ENCODE results near the gene FAM151A. TPM values are rescaled to one million over a fixed set of nuclear protein-coding genes. Genes with fewer than 3 reads are reported as not detected.
A peak's percentile ranks its signal among the peaks of the same experiment; 100 is the strongest.

Gene FAM151A
- total RNA-seq, 1 experiment from 2014 or later, result not detected

DNA sequence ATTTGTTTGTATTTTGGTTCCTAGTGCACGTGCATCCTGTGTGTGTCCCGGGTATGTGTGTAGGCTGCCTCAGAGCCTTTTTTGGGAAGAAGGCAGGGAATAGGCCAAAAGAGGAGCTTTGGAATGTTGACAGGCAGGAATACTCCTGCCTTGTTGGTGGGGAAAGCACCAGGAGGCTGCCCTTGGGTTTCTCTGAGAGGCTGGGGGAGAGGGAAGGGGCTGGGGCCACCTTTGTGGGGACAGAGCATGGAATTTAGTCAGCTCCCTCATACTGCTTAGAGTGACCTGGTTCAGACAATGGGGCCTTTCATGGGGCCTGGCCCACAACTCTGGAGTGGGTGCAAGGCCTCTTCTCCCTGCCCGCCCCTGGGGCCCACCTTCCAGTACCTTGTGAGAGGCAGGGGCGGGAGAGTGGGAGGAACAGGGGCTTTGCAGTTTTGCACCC lies 44.0 kb downstream of the FAM151A start:
- DNase-seq (ENCODE audit: low spot score), result no peak

DNA sequence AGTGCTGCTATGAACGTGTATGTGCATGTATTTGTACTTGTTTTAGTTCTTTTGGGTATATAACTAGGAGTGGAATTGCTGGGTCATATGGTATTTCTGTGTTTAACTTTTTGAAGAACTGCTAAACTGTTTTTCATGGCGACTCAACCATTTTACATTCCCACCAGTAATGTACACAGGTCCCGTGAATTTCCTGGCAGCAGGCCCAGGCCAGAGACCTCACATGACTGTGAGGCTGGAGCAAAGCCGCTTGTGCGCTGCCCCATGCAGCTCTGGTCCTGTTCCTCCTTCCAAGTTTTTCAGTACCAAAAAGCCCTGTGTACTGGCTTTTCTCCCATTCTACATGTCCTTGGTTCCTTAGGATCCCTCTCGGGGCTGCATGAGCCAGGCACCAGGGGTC lies 45.7 kb downstream of the FAM151A start:
- peak; percentile 8 for DNase-seq (ENCODE audit: low spot score)

DNA sequence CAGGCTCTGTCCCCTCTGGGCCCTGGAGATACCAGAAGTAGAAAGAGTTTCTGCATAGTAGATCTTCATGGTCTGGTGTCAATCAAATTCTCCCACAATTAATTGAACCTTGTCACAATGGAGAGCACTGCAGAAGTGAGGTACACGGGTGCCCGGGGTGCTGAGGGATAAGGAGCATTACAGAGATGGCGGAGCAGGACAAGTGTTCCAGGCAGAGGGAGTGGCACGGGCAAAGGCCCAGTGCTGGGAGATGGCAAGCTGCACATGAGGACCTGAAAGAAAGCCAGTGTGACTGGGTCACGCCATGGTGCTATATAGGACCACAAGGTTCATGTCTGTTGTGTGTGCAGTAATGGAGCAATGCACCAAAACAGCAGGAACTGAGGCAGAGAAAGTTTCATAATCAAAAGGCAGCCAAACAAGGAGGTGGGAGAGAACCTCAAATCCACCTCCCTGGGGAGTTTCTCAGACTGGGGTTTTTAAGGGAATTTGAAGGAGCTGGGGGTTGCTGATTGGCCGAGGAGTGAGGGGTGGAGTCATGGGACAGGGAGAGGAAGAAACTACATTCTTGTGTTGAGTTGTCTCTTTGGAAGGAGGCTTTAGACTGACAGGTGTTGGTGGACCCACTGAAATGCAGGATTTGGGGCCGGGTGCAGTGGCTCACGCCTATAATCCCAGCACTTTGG lies 47.6 kb downstream of the FAM151A start:
- DNase-seq (ENCODE audit: low spot score), result no peak

DNA sequence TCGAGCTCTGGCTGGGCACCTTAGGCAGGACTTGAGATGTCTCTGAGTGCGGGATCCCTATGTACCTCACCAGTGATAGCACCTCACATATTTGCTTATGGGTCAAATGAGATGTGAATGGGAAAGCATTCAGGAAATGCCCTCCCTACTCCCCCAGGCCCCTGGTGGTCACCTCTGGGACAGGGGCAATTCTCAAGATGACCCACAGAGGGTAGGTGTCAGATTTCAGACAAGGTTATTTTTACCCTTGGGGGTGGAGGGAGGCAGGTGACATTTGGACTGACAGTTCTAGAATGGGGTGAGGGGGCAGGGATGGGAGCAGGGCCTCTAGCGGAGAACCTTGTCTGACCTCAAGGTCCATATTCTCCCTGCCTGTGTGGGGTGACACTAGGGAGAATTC lies 48.2 kb downstream of the FAM151A start:
- no peak for DNase-seq (ENCODE audit: low spot score)

DNA sequence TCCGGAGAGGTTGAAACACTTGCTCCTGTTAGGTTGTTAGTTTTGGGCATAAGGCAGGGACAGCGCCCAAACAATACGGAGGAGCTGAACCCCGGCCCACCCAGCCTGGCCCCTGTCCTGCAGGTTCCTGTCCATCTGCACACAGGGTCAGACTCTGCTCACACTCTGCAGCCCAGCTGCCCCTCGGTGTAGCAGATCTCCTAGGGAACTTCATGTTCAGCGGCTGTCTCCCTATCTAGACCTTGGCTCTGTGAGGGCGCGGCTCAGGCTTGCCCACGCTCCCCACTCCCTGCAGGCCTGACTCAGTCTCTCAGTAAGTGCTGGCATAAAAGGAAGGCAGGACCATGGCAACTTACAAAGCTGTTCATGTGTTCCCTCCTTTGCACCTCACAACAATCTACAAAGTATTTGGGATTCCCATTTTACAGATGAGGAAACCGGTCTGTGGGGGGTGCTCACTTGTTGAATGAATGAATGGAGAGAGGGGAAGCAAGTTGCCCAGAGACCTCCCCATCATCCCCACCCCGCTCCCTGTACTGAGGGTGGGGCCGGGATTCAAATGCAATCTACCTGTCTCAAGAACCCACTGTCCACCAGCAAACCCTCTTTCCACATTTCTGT lies 49.1 kb downstream of the FAM151A start:
- DNase-seq (ENCODE audit: low spot score), result no peak

DNA sequence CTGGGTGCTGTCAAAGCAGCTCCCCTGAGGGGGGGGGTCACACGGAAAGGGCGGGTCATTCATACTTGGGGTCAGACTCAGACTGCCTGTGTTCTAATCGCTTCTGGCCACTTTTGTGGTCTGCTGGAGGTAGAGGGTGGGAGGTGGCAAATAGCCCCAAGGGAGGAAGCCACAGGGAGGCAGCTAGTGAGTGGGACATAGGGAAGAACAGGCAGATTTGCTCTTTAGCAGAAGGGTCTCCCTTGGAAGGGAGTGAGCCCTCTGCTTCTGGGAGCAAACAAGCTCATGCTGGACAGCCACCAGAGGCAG lies 50.8 kb downstream of the FAM151A start:
- DNase-seq (ENCODE audit: low spot score), result no peak

DNA sequence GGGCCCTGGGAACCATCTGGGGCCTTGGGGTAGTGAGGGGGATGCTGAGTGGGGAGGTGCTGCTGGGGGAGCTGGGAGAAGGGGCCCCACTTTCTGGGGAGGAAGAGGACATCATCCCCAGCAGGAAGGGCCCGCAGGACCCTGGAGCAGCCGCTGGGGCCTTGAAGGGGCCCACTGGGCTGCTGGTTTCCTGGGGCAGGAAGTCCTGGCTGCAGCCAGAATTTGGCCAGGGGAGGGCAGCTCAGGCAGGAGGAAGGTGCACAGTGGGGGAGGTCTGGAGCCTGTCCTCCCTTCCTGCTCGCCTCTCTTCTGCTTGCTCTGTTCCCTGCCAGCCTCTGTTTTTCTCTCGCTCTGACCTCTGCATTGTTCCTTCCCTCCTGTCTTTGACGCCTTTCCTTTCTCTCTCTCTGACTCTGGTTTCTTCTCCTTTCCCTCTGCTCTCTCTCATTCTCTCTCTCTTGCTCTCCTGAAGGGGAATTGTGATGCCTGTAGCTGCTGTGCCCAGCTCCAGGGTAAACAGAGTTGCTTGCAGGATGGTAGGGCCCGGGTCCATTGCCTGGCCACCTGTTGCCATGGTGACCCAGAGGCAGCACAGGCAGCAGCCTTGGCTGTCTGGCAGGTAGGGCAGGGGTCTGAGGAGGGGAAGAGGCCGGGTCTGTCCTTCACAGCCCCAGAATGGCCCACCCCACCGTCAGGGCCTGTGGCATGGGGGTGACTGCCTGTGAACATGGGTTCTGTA lies 51.4 kb downstream of the FAM151A start:
- DNase-seq (ENCODE audit: low spot score), result no peak

DNA sequence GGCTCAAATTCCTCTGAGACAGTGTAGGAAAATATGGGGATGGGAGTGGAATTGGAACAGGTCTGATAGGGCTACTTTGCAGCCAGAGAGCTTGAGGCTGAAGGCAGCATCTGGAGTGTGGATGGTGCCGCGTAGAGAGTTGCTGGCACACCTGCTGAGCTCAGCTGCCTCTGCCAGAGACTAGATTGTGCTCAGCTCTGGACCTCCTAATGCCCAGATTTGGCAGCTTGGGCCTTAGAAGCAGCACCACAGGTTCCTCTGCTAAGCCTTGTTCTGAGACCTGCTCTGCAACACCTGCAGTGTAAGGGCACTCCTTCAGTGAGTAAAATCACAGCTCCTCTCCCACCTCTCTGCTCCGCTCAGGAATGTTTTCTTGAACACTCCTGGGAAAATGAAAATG lies 52.0 kb downstream of the FAM151A start:
- DNase-seq (ENCODE audit: low spot score), result no peak

DNA sequence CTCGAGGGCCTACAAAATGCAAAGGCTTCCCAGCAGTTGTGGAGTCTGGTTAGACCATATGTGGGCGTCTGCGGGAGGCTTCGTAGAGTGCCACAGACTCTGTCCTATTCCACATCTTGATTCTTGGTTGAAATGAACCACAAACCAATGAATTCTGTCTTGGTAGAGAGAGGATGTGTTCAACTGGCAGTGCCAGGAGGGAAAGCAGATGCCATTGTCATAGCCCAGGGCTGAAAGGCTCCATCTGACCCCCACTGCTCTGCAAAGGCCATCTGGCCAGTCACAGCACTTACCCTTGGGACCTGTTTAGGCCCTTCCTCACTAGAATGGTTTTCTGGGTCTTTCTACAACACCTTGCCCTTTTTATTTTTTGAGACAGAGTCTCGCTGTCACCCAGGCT lies 53.2 kb downstream of the FAM151A start:
- DNase-seq (ENCODE audit: low spot score), result no peak

DNA sequence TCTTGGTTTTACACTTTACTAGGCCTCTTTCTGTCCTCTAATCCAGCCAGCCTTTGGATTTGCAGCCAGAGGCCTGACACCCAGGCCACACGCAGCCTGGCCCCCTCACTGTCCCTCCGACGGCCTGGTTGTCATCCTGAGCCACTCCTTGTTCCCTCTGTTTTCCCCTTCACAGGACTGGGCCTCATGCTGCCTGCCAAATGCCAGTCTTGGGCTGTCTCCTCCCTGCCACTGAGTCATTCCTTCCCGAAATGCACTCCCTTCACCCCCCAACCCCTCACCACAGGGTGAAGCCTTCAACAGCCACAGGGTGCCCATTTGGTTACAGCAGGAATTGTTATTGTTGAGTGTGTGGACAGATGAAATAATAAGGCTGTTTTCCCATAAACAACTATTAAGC lies 54.0 kb downstream of the FAM151A start:
- DNase-seq (ENCODE audit: low spot score), result peak; percentile 49

DNA sequence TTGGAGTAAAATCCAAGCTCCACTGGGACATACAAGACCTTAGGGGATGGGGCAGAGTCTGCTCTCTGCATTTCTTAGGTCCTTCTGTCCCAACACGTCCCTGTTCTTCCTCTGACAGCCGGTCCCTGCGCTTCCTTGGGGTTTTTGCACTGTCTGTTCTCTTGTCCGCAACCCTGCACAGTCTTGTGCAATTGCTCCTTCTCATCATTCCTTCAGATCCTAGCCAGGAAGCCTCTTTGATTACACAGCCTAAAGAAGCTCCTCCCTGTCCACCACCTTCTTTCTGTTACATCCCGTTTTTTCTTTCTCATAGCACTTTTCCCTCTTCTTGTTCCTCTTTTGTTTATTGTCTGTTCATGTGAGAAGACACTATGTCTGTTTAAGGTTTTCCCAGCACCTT lies 55.4 kb downstream of the FAM151A start:
- no peak for DNase-seq (ENCODE audit: low spot score)

DNA sequence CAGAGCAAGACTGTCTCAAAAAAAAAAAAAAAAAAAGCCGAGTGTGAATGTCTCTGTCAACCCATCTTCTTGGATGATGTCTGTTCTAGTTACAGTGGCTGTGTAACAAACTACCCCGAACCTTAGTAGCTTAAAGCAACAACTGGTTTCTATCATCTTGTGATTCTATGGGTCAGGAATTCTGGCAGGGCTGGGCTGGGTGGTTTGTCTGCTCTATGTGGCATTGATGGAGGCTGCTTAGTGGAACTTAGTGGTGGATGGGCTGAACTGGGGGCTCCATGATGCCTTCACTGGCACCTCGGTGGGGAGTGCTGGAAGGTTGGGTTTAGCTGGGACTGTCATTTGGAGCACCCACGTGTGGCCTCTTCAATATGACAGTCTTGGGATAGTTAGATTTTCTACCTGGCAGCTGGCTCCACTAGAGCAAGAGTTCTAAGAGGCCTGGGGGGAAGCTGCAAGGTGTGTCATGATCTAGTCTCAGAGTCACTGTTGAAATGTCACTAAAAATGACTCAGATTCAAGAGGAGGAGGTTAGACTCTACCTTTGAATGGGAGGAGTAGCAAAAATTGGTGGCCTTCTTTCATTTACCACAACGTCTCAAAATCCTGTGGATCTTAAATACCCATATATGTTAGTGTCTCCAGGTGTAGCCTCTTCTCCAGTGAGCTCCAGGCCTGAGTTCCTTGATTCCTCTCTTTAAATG lies 56.7 kb downstream of the FAM151A start:
- no peak for DNase-seq (ENCODE audit: low spot score)

DNA sequence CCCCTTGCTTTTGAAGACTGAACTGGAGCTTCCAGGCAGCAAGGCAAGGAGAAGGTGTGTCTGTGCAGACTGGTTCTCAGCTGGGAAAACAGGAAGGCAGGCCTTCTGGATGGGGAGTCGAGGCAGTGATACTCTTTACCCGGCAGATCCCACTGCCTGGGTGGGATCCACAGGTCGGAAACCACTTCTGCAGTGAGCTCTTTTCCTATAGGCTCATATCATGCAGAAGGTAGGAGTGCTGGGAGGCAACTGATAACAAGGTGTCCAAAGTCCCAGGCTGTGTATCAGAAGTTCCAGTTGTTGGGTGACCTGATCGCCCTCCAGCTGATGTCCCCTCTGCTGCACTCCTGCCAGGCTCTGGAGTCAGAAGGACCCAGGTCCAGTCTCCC lies 58.2 kb downstream of the FAM151A start:
- DNase-seq (ENCODE audit: low spot score), result no peak

DNA sequence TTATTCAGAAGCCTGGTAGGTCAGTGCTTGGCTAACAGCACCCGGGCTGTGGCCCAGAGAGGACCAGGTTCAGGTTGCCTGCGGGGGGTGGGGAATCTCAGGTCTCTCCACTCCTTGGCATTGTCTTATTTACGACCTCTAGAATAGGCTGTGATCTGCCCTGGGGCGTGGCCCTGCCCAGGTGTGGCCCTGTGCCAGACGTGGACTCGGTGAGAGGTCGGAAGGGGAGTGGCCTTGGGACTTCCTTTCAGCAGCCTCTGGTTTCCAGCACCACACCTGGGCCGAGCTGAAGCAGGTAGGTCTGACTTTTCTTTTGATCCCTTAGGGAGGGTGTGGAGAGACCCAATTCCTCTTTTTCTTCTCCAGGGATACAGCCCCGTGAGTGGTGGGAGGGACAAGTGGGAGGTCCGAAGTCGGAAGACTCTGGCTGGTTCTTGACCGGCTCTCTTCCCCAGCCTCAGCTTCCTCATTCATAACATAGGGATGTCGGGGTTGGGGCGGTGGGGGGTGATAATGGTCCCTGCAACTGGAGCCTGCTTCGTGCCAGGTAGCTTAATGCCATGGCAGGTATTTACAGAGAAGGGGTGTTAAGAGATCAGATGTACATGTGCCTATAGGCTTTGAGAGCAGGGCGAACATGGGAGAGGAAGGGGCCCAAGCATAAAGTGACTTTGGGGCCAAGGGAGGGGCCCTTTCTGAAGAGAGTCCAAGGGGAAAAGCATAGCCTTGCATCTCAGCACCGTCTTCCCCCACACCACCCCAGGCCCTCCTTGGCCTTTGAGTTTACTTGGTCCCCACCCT lies 58.8 kb downstream of the FAM151A start:
- no peak for DNase-seq (ENCODE audit: low spot score)

DNA sequence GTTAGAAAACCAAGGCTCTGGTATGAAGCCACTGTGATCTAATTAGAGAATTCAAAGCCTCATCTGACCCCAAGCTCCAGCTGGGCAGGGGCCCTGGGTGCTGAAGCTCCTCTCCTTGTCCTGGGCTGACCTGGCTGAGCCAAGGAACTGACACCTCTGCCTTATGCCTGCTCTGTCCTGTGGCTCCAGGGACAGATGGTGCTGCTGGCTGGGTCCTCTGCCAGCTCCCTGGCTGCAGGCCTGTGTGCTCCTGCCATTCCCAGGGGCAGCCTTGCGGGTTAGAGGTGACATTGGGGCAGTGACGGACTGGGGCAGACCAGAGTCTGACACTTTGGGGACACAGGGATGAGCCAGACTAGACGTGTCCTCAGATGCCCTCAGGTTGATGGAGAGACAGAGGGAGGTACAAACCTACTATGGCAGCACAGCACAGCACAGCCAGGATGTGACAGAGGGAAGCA lies 63.5 kb downstream of the FAM151A start:
- DNase-seq (ENCODE audit: low spot score), result no peak

Other genes with a start within 250 kb of the FAM151A start
- gene SSBP3, start 217.1 kb downstream of the FAM151A start, total RNA-seq (2014; rRNA removed; shearing (Covaris generic)), result 14.1 and 19.4 TPM in 2 replicates
- 3.0 and 4.7 TPM in 2 replicates for gene ACOT11, start 75.3 kb downstream of the FAM151A start, total RNA-seq (2014; rRNA removed; shearing (Covaris generic))
- not detected in 2 replicates for gene MROH7, start 18.3 kb upstream of the FAM151A start, total RNA-seq (2014; rRNA removed; shearing (Covaris generic))
- gene TTC4, start 92.3 kb upstream of the FAM151A start, total RNA-seq (2014; rRNA removed; shearing (Covaris generic)), result 32.3 and 34.7 TPM in 2 replicates
- 4.1 and 6.7 TPM in 2 replicates for gene PARS2, start 141.0 kb upstream of the FAM151A start, total RNA-seq (2014; rRNA removed; shearing (Covaris generic))
- gene TTC22, start 177.8 kb upstream of the FAM151A start, total RNA-seq (2014; rRNA removed; shearing (Covaris generic)), result not detected in 2 replicates